Measurements from ENCODE around the gene SMC3.

DNA sequence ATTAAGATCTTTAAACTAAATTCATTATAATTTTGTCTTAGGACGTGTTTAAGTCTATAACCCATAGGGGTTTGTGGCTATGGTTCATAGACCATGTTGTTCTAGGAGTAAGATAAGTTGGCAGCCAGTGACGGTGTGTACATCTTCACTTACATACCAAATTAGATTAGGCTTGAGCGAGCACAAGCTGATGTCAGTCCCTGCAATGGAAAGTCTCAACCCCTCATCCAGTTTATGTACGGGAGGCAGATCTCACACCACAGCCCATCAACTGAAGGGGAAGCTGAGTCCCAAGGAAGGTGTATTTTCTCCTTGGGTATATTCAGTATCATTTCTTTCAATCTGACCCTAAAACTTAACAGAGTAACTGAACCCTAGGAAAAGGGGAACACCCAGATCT lies 5.1 kb upstream of the SMC3 start:
- TF ChIP-seq BRCA1 (CRISPR knock-in tag; IDR thresholded peaks at IDR 0.05) (no peak), NFIB (CRISPR knock-in tag; IDR thresholded peaks at IDR 0.05; ENCODE audit: borderline replicate concordance) (no peak), ZSCAN29 (CRISPR knock-in tag; conservative IDR thresholded peaks at IDR 0.05) (no peak), ATF1 (CRISPR knock-in tag; IDR thresholded peaks at IDR 0.05) (no peak), ZNF382 (CRISPR knock-in tag; IDR thresholded peaks at IDR 0.05; ENCODE audit: borderline replicate concordance) (no peak), SALL1 (CRISPR knock-in tag; IDR thresholded peaks at IDR 0.05) (no peak), ZNF225 (CRISPR knock-in tag; IDR thresholded peaks at IDR 0.05) (no peak), PHB2 (IDR thresholded peaks at IDR 0.05; ENCODE audit: partially characterized antibody) (no peak), ZNF563 (CRISPR knock-in tag; IDR thresholded peaks at IDR 0.05) (no peak), GABPB1 (CRISPR knock-in tag; IDR thresholded peaks at IDR 0.05) (no peak), EP300 (IDR thresholded peaks at IDR 0.05; ENCODE audit: low read depth in 2 of 2, low read length in 2 of 2) (no peak), EP300 (CRISPR knock-in tag; IDR thresholded peaks at IDR 0.05; ENCODE audit: borderline replicate concordance) (no peak), ZBTB20 (CRISPR knock-in tag; IDR thresholded peaks at IDR 0.05; ENCODE audit: borderline replicate concordance, low read depth) (no peak)
- TF ChIP-seq, protein P1, sequence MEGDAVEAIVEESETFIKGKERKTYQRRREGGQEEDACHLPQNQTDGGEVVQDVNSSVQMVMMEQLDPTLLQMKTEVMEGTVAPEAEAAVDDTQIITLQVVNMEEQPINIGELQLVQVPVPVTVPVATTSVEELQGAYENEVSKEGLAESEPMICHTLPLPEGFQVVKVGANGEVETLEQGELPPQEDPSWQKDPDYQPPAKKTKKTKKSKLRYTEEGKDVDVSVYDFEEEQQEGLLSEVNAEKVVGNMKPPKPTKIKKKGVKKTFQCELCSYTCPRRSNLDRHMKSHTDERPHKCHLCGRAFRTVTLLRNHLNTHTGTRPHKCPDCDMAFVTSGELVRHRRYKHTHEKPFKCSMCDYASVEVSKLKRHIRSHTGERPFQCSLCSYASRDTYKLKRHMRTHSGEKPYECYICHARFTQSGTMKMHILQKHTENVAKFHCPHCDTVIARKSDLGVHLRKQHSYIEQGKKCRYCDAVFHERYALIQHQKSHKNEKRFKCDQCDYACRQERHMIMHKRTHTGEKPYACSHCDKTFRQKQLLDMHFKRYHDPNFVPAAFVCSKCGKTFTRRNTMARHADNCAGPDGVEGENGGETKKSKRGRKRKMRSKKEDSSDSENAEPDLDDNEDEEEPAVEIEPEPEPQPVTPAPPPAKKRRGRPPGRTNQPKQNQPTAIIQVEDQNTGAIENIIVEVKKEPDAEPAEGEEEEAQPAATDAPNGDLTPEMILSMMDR (CRISPR knock-in tag; IDR thresholded peaks at IDR 0.05): no peak
